Stomach (tissue), 4 donors: Measurements from ENCODE around the gene RIPK1.
"Not testable (repeated sequence)": the region's sequence is repeated elsewhere in the genome, so short reads cannot be mapped to it uniquely, and the experiment has no call there.

ENCODE experiments used
- POLR2A ChIP-seq, 4 donors: fragments of 450-650 bp; IDR thresholded peaks; one replicate each; pipeline ENCODE4 v1.6.1; 2016; ENCODE audit warnings: antibody characterized with exemption in 4 of 4, control low read depth in 2 of 4, mild to moderate bottlenecking in 1 of 4, moderate library complexity in 1 of 4
- POLR2AphosphoS5 ChIP-seq, 3 donors: sonication (generic); formaldehyde crosslinking; IDR thresholded peaks; one replicate each; pipeline ENCODE4 v1.6.1; 2016; ENCODE audit warnings: antibody characterized with exemption in 3 of 3
- TF ChIP-seq, protein P1 (sequence below), 7 experiments: fragments of 450-650 bp in 4 of 7; fragments of 200-600 bp in 3 of 7; sonication (generic) in 3 of 7; IDR thresholded peaks; one replicate each; pipeline ENCODE4 v1.5.1; 2016 to 2019; ENCODE audit warnings: antibody characterized with exemption in 7 of 7, control low read depth in 2 of 7, mild to moderate bottlenecking in 1 of 7

DNA sequence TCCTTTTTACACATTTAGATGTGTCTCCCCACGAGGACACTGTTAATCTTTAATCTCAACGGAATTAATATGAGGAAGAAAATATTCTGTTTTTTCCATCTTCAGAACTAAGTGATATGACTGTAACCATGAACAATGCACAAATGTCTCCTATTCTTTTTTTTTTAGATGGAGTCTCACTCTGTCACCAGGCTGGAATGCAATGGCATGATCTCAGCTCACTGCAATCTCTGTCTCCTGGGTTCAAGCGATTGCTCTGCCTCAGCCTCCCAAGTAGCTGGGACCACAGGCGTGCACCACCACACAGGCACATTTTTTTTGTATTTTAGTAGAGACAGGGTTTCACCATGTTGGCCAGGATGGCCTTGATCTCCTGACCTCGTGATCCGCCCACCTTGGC is 69.6 kb downstream of the RIPK1 start:
- TF ChIP-seq, protein P1, sequence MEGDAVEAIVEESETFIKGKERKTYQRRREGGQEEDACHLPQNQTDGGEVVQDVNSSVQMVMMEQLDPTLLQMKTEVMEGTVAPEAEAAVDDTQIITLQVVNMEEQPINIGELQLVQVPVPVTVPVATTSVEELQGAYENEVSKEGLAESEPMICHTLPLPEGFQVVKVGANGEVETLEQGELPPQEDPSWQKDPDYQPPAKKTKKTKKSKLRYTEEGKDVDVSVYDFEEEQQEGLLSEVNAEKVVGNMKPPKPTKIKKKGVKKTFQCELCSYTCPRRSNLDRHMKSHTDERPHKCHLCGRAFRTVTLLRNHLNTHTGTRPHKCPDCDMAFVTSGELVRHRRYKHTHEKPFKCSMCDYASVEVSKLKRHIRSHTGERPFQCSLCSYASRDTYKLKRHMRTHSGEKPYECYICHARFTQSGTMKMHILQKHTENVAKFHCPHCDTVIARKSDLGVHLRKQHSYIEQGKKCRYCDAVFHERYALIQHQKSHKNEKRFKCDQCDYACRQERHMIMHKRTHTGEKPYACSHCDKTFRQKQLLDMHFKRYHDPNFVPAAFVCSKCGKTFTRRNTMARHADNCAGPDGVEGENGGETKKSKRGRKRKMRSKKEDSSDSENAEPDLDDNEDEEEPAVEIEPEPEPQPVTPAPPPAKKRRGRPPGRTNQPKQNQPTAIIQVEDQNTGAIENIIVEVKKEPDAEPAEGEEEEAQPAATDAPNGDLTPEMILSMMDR (IDR thresholded peaks at IDR 0.05), result not testable (repeated sequence)
- TF ChIP-seq POLR2A, POLR2AphosphoS5 (IDR thresholded peaks at IDR 0.05): not testable (repeated sequence)
